ENCODE results near the gene MAP3K4.

MAP3K4 gene

DNA sequence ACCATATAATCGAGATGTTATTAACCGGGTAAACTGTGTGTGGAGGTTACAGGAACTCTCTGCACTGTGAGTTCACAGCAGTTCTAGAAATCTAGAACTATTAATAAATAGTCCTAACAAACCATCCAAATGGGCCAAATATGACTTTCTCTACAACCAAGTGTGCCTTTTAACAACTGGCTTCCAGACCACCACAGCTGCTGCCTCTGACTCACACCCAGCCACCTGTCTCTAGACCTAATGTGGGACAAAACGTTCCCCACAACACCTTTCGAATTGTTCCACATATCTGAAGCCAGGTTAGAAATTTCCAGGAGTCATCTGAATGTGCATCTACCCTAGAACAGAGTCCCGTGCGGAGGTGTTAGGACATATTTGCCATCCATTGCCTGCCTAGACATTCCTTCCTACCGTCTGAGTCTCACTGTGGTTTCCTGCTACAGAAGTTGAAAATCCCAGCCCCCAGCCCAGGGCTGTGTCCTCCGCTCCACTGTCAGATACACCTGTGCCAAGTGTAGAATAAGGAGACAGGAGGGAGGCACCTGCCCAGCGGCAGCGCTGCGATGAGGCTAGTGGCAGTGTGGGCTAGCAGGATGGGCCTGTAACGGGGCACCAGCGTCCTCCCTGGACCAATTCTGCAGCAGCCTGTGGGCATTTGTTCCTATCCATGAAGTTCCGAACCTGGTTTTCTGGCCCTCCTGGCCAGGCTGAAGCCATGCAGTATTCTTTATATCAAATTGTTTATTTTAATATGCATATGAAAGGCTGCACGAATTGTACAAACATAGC is 28.5 kb upstream of the MAP3K4 start:
- no peak overlapping the region for H3K4me3 ChIP-seq (replicated peaks; ENCODE audit: low read depth, low read length)
- DNase-seq (ENCODE audit: extremely low read depth, low read depth), result no peak
- TF ChIP-seq, protein P1, sequence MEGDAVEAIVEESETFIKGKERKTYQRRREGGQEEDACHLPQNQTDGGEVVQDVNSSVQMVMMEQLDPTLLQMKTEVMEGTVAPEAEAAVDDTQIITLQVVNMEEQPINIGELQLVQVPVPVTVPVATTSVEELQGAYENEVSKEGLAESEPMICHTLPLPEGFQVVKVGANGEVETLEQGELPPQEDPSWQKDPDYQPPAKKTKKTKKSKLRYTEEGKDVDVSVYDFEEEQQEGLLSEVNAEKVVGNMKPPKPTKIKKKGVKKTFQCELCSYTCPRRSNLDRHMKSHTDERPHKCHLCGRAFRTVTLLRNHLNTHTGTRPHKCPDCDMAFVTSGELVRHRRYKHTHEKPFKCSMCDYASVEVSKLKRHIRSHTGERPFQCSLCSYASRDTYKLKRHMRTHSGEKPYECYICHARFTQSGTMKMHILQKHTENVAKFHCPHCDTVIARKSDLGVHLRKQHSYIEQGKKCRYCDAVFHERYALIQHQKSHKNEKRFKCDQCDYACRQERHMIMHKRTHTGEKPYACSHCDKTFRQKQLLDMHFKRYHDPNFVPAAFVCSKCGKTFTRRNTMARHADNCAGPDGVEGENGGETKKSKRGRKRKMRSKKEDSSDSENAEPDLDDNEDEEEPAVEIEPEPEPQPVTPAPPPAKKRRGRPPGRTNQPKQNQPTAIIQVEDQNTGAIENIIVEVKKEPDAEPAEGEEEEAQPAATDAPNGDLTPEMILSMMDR (IDR thresholded peaks at IDR 0.05; ENCODE audit: low read depth, low read length, missing control alignments), result no peak

GRCh38 chr6:160963651-160964050 is 27.9 kb upstream of the MAP3K4 start:
- TF ChIP-seq, protein P1 (IDR thresholded peaks at IDR 0.05; ENCODE audit: low read depth, low read length, missing control alignments), result no peak
- H3K4me3 ChIP-seq (replicated peaks; ENCODE audit: low read depth, low read length), result no peak overlapping the region
- DNase-seq (ENCODE audit: extremely low read depth, low read depth), result no peak

DNA sequence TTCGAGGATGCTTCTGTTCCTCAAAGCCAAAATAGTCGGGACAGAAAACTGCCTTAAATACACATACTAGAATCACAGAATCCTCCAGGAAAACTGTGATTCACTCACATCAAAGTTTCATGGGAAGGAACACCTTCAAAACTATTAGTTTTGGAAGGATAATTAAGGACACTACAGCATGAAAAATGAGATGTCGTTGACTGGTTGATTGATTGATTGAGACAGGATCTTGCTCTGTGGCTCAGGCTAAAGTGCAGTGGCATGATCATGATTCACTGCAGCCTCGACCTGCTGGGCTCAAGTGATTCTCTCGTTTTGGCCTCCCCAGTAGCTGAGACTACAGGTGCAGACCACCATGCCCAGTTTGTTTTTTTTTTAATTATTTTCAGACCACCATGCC is 25.7 kb upstream of the MAP3K4 start:
- DNase-seq (ENCODE audit: extremely low read depth, low read depth), result no peak
- H3K4me3 ChIP-seq (replicated peaks; ENCODE audit: low read depth, low read length), result no peak overlapping the region
- TF ChIP-seq, protein P1 (IDR thresholded peaks at IDR 0.05; ENCODE audit: low read depth, low read length, missing control alignments), result no peak

DNA sequence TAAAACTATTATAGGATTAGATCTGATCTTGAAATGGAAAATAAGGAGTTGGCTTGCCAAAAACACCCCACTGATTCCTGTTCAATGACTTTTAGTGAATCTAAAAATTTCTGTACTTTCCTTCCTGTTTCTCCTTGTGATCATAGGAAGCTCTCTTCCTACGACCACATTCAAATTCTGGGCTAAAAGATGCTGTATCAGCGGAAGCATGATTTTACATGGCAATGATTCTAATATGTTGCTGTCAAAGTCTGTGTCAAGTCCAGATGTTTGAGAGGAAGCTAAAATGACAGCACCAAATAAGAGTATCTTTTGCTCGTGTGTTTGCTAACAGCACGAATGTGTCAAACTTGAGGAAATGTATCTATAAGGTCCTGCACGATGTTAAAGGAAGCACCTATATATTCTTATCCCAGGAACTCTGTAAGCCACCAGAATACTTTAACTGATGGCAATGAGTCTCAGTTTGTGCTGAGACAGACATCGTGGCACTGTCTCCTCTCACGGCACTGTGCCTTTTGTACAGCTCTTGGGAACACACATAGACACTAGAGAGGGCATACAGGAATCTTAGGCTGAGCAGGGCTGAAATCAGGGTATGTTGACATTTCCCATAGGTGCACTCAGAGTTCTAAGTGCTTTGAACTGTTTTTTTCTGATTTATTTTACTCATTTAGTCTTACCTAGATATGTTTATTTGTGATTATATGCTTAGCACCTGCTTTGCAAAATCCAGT is 24.9 kb upstream of the MAP3K4 start:
- H3K4me3 ChIP-seq (replicated peaks; ENCODE audit: low read depth, low read length), result no peak overlapping the region
- no peak for DNase-seq (ENCODE audit: extremely low read depth, low read depth)
- TF ChIP-seq, protein P1 (IDR thresholded peaks at IDR 0.05; ENCODE audit: low read depth, low read length, missing control alignments), result no peak

GRCh38 chr6:160967351-160967750 is 24.2 kb upstream of the MAP3K4 start:
- no peak for DNase-seq (ENCODE audit: extremely low read depth, low read depth)
- TF ChIP-seq, protein P1 (IDR thresholded peaks at IDR 0.05; ENCODE audit: low read depth, low read length, missing control alignments), result no peak

GRCh38 chr6:160967833-160968232 is 23.7 kb upstream of the MAP3K4 start:
- H3K4me3 ChIP-seq (replicated peaks; ENCODE audit: low read depth, low read length), result no peak overlapping the region
- no peak for DNase-seq (ENCODE audit: extremely low read depth, low read depth)
- TF ChIP-seq, protein P1 (IDR thresholded peaks at IDR 0.05; ENCODE audit: low read depth, low read length, missing control alignments), result no peak

More at GRCh38 chr6:160967351-160967750, 24.2 kb upstream of the MAP3K4 start:
- H3K4me3 ChIP-seq (replicated peaks; ENCODE audit: low read depth, low read length), result no peak overlapping the region

All from HFF-Myc (cell line).